Spleen (tissue), 7 donors: ENCODE results near the gene GRIK4.

Experiments
- CTCF ChIP-seq, 11 experiments: fragments of 200-600 bp in 7 of 11; fragments of 450-650 bp in 4 of 11; sonication (generic) in 4 of 11; IDR thresholded peaks in 8 of 11; conservative IDR thresholded peaks in 3 of 11; 1 replicate in 7 of 11; 2 replicates in 4 of 11; pipeline versions ENCODE4 v1.4.0 to v1.8.0; 2016 to 2021; ENCODE audit warnings: antibody characterized with exemption in 11 of 11, inconsistent platforms in 4 of 11, mild to moderate bottlenecking in 1 of 11
- POLR2A ChIP-seq, 3 donors: fragments of 450-650 bp; IDR thresholded peaks; one replicate each; pipeline ENCODE4 v1.5.1; 2017; ENCODE audit warnings: antibody characterized with exemption in 3 of 3, mild to moderate bottlenecking in 1 of 3
- POLR2AphosphoS5 ChIP-seq, 3 donors: sonication (generic); formaldehyde crosslinking; IDR thresholded peaks; one replicate each; pipeline ENCODE4 v1.5.1; 2017; ENCODE audit warnings: antibody characterized with exemption in 3 of 3
- donor health status: DM: no; HTN: no; CAD: no; lungs with moderate emphysema.
- donor health status: DM: no; HTN: no; CAD: no.
- donor health status: DM: no; HTN: no; CAD: no.

- no peak for TF ChIP-seq CTCF (IDR thresholded peaks at IDR 0.05 in 8 of 11, conservative IDR thresholded peaks at IDR 0.05 in 3 of 11)
- TF ChIP-seq POLR2AphosphoS5 (IDR thresholded peaks at IDR 0.05), result no peak
- TF ChIP-seq POLR2A (IDR thresholded peaks at IDR 0.05), result no peak
These were observed 364.4 kb downstream of the GRIK4 start for GRCh38 chr11:120875986-120876385.
